Subcutaneous abdominal adipose tissue (tissue), 5 donors: ENCODE data around the gene GNLY.
"Not testable (repeated sequence)": the region's sequence is repeated elsewhere in the genome, so short reads cannot be mapped to it uniquely, and the experiment has no call there.

Experiments used
- H3K27ac ChIP-seq: one replicate; pipeline ENCODE4 v1.7.0; 2013; ENCODE audit warnings: low read depth, mild to moderate bottlenecking, inconsistent platforms, low read length, moderate library complexity
- H3K27me3 ChIP-seq, 5 donors: one replicate each; pipeline ENCODE4 v1.7.0; 2013; ENCODE audit warnings: low read length in 5 of 5, inconsistent platforms in 1 of 5; ENCODE audit not compliant: control insufficient read depth in 5 of 5, insufficient read depth in 4 of 5
- H3K36me3 ChIP-seq, 5 donors: one replicate each; pipeline ENCODE4 v1.7.0; 2013; ENCODE audit warnings: low read length in 5 of 5; ENCODE audit not compliant: control insufficient read depth in 5 of 5, insufficient read depth in 5 of 5
- H3K4me1 ChIP-seq, 5 donors: one replicate each; pipeline ENCODE4 v1.7.0; 2013; ENCODE audit warnings: low read length in 5 of 5, mild to moderate bottlenecking in 3 of 5, moderate library complexity in 1 of 5; ENCODE audit not compliant: control insufficient read depth in 5 of 5, insufficient read depth in 5 of 5
- H3K4me3 ChIP-seq, 5 donors: one replicate each; pipeline ENCODE4 v1.7.0; 2013; ENCODE audit warnings: low read length in 5 of 5, low read depth in 1 of 5
- H3K9ac ChIP-seq, 5 donors: one replicate each; pipeline ENCODE4 v1.7.0; 2013; ENCODE audit warnings: low read length in 5 of 5, mild to moderate bottlenecking in 4 of 5, moderate library complexity in 3 of 5
- H3K9me3 ChIP-seq, 5 donors: one replicate each; pipeline ENCODE4 v1.7.0; 2013; ENCODE audit warnings: low read length in 5 of 5; ENCODE audit not compliant: control insufficient read depth in 5 of 5
- donor health status: healthy.
- donor health status: healthy.
- donor health status: healthy.
- donor health status: healthy.
- donor health status: healthy.

GNLY gene

GRCh38 chr2:85663594-85664565 is 30.3 kb upstream of the GNLY start:
- Histone ChIP-seq H3K4me3 (no peak overlapping the region), H3K27me3 (no peaks in the 10 kb centered on the region), H3K9me3 (no peaks in the 10 kb centered on the region), H3K9ac (no peak overlapping the region), H3K36me3 (peaks cover 0 to 6% (median 0%) of the 10 kb centered on the region in 5 donors), H3K4me1 (peaks cover 0 to 32% (median 20%) of the 10 kb centered on the region in 5 donors), H3K27ac (no peak overlapping the region)

- H3K9me3 ChIP-seq: no peaks in the 10 kb centered on the region
- no peaks in the 10 kb centered on the region for H3K27me3 ChIP-seq
- H3K27ac ChIP-seq: no peak overlapping the region
- no peak overlapping the region for H3K4me3 ChIP-seq
- peaks cover 0 to 32% (median 20%) of the 10 kb centered on the region in 5 donors for H3K4me1 ChIP-seq
- no peaks in the 10 kb centered on the region for H3K36me3 ChIP-seq
- H3K9ac ChIP-seq: no peak overlapping the region
Measured at GRCh38 chr2:85665264-85665937, 28.8 kb upstream of the GNLY start.

- H3K9ac ChIP-seq: no peak overlapping the region
- no peaks in the 10 kb centered on the region for H3K27me3 ChIP-seq
- no peaks in the 10 kb centered on the region for H3K36me3 ChIP-seq
- H3K4me1 ChIP-seq: peaks cover 0 to 32% (median 20%) of the 10 kb centered on the region in 5 donors
- no peak overlapping the region for H3K4me3 ChIP-seq
- no peaks in the 10 kb centered on the region for H3K9me3 ChIP-seq
- no peak overlapping the region for H3K27ac ChIP-seq
Measured at GRCh38 chr2:85666016-85666415, 28.1 kb upstream of the GNLY start.

- Histone ChIP-seq H3K27ac (no peak overlapping the region), H3K9ac (no peak overlapping the region), H3K4me3 (no peak overlapping the region), H3K36me3 (no peaks in the 10 kb centered on the region), H3K9me3 (no peaks in the 10 kb centered on the region), H3K27me3 (no peaks in the 10 kb centered on the region), H3K4me1 (peaks cover 0 to 26% (median 15%) of the 10 kb centered on the region in 5 donors)
Measured at GRCh38 chr2:85666435-85667316, 27.5 kb upstream of the GNLY start.

- H3K9me3 ChIP-seq: no peaks in the 10 kb centered on the region
- no peaks in the 10 kb centered on the region for H3K36me3 ChIP-seq
- no peak overlapping the region for H3K27ac ChIP-seq
- H3K9ac ChIP-seq: no peak overlapping the region
- no peaks in the 10 kb centered on the region for H3K27me3 ChIP-seq
- H3K4me1 ChIP-seq: peaks cover 0 to 25% (median 10%) of the 10 kb centered on the region in 5 donors
- no peak overlapping the region for H3K4me3 ChIP-seq
Measured at GRCh38 chr2:85667561-85668008, 26.6 kb upstream of the GNLY start.

GRCh38 chr2:85668009-85668856 is 25.9 kb upstream of the GNLY start, which contains the start of gene SFTPB:
TSS of gene SFTPB (minus strand) at chr2:85668199. CDS start at chr2:85668183, 16 bp downstream.
- H3K9ac ChIP-seq: no peak within 1 kb of the TSS
- no peak within 1 kb of the TSS for H3K4me3 ChIP-seq
- no peak within 1 kb of the TSS for H3K27ac ChIP-seq
- peaks cover 0 to 26% (median 9%) of the 10 kb centered on the region in 5 donors for H3K4me1 ChIP-seq
- no peaks in the 10 kb centered on the region for H3K36me3 ChIP-seq
- H3K9me3 ChIP-seq: no peaks in the 10 kb centered on the region
- no peaks in the 10 kb centered on the region for H3K27me3 ChIP-seq

- no peaks in the 10 kb centered on the region for H3K36me3 ChIP-seq
- H3K27ac ChIP-seq: no peak overlapping the region
- H3K9me3 ChIP-seq: no peaks in the 10 kb centered on the region
- H3K9ac ChIP-seq: no peak overlapping the region
- no peak overlapping the region for H3K4me3 ChIP-seq
- no peaks in the 10 kb centered on the region for H3K27me3 ChIP-seq
- peaks cover 1 to 26% (median 10%) of the 10 kb centered on the region in 5 donors for H3K4me1 ChIP-seq
Measured at GRCh38 chr2:85668857-85669142, 25.4 kb upstream of the GNLY start.

GRCh38 chr2:85669549-85669948 is 24.6 kb upstream of the GNLY start:
- Histone ChIP-seq H3K4me3 (no peak overlapping the region), H3K9me3 (no peaks in the 10 kb centered on the region)

GRCh38 chr2:85670416-85670815 is 23.7 kb upstream of the GNLY start:
- H3K4me1 ChIP-seq: peaks cover 3 to 39% (median 19%) of the 10 kb centered on the region in 5 donors
- not testable (repeated sequence) for H3K36me3 ChIP-seq, H3K9me3 ChIP-seq, H3K9ac ChIP-seq, H3K27me3 ChIP-seq, H3K27ac ChIP-seq, H3K4me3 ChIP-seq

More at GRCh38 chr2:85669549-85669948, 24.6 kb upstream of the GNLY start:
- Histone ChIP-seq H3K9ac (no peak overlapping the region), H3K36me3 (no peaks in the 10 kb centered on the region), H3K27ac (no peak overlapping the region), H3K4me1 (peaks cover 3 to 34% (median 17%) of the 10 kb centered on the region in 5 donors), H3K27me3 (no peaks in the 10 kb centered on the region)
